Measurements from ENCODE around the gene LRRC27.
"Not testable (repeated sequence)": the region's sequence is repeated elsewhere in the genome, so short reads cannot be mapped to it uniquely, and the experiment has no call there.

The LRRC27 gene

GRCh38 chr10:132331601-132332432 is at the start of gene LRRC27:
TSS of gene LRRC27 (plus strand) at chr10:132332193. CDS start at chr10:132333525, 1,332 bp downstream.
- DNase-seq, result peak; percentile 99 to 100

GRCh38 chr10:132282667-132283603 is 49.1 kb upstream of the LRRC27 start:
- no peak for DNase-seq

GRCh38 chr10:132283604-132284382 is 48.2 kb upstream of the LRRC27 start:
- no peak for DNase-seq

GRCh38 chr10:132289439-132289838 is 42.6 kb upstream of the LRRC27 start:
- DNase-seq, result no peak

- DNase-seq, result no peak
These were observed 41.4 kb upstream of the LRRC27 start for GRCh38 chr10:132290631-132291030.

GRCh38 chr10:132291826-132292225 is 40.2 kb upstream of the LRRC27 start:
- DNase-seq, result no peak

GRCh38 chr10:132292287-132293200 is 39.4 kb upstream of the LRRC27 start:
- DNase-seq, result no peak

GRCh38 chr10:132293201-132293812 is 38.7 kb upstream of the LRRC27 start:
- DNase-seq, result no peak

GRCh38 chr10:132293813-132294520 is 38.0 kb upstream of the LRRC27 start:
- DNase-seq, result no peak

GRCh38 chr10:132294561-132295318 is 37.3 kb upstream of the LRRC27 start:
- DNase-seq, result no peak

- not testable (repeated sequence) for DNase-seq
These were observed 36.5 kb upstream of the LRRC27 start for GRCh38 chr10:132295481-132295880.

- DNase-seq, result no peak
These were observed 35.1 kb upstream of the LRRC27 start for GRCh38 chr10:132296666-132297443.

- no peak for DNase-seq
These were observed 34.5 kb upstream of the LRRC27 start for GRCh38 chr10:132297526-132297925.

GRCh38 chr10:132298038-132298881 is 33.7 kb upstream of the LRRC27 start:
- no peak for DNase-seq

- DNase-seq, result no peak
These were observed 32.3 kb upstream of the LRRC27 start for GRCh38 chr10:132299371-132300336.

- DNase-seq, result no peak
These were observed 31.4 kb upstream of the LRRC27 start for GRCh38 chr10:132300582-132300981.

Data from CD4-positive, alpha-beta T cell treated with Interferon alpha-2 for 1 hour (primary cell).